Activated CD4-positive, alpha-beta T cell treated with anti-CD3 and anti-CD28 coated beads for 4 hours (primary cell): ENCODE results near the gene NF2.

Source experiments
- DNase-seq, 2 donors: peaks; one replicate each; pipeline ENCODE4 v3.0.0-alpha.2; 2020

The NF2 gene

GRCh38 chr22:29670626-29671025 lies 67.2 kb downstream of the NF2 start:
- no peak for DNase-seq

DNA sequence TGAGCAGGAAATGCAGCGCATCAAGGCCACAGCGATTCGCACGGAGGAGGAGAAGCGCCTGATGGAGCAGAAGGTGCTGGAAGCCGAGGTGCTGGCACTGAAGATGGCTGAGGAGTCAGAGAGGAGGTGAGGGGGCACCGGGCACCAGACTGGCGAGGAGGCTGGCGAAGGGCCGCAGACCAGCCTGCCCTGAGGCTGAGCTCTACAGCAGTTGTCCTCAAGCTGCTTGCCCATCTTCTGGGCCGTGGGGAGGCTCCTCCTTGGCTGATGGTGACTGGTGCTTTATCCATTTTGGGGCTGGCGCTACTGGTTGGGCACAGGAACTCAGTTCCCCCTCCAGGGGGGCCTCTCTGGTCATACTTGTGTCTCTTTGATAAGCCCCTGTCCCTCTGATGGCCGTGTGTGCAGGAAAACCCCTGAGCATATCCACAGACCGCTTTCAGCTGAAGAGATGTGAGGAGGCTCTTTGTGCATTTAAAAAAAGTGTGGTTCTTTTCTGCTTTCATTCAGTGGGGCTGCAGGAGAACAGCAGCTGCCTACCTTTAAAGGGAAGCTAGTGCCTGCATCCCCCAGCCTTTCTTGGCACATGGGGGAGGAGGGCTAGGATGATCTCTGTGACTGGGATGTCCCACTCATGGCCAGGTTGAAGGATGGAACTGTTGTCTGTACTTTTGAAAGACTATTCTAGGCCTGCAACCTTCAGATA lies 70.1 kb downstream of the NF2 start:
- DNase-seq = no peak

DNA sequence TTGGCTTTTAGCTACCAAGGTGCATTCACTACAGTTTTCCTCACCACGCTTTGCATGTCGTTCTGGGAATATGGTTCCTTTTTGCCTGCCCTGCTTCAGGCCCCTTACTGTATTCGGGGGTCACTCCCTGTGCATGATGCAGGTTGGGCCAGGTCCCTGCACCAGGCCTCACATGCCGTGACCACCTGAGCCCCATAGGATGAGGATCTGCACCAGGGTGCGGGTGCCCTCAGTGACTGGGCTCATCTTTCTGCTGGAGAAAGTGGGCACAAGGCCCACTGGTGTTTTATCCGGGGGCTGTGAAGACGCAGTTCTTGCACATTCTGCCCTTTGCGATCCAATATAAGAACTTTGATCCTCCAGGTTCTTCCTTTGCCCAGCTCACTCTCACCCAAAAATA lies 70.7 kb downstream of the NF2 start:
- no peak for DNase-seq

- no peak for DNase-seq
Observed at GRCh38 chr22:29679316-29679715, 75.9 kb downstream of the NF2 start.

- DNase-seq = no peak
Observed at GRCh38 chr22:29683536-29683935, 80.1 kb downstream of the NF2 start.

DNA sequence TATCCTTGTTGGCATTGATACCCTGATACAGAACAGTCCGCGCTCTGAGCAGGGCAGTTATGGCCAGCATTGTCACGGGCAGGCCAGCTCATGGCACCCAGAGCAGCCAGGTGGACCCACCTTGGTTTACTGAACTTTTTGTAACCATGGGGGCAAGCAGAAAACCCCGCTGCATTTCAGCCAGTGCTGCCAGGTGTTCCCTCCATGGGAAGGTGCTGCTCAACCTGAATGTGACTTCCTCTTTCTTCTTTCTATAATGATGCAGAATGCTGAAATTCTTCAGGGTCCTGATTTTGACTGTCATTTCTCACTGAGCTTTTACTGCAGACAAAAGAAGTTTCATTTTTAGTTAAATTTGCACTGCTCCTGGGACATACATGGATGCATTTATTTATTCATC lies 80.8 kb downstream of the NF2 start:
- no peak for DNase-seq

DNA sequence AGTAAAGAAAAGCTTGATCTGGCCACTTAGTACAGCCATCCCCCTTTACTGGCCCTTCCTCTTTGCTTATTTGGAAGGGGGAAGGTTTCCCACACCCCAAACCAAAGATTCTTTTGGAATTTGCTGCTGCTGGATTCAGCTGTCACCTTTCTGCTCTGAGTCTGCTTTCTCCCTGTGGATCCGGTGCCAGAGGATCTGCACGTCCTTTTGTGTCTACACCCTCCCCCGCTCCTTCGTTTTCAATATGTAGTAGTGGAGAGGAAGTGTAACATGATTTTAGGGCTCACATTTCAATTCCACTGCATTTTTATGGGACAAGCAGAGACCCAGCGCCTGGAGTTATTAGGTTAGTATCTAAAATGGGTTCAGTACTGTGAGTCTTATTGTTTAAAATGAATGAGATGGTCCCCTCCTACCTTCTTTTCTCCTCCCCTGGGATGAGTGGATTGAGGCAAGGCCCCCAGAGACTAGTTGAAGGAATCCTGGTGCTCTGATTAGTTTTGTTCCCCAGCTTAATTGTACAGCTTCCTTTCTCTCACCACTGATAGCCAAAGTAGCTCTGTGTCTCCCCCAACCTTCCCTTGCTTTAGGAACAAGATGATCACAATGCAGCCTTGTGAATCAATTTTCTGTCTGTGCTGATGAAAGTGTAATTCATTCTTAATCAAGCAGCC lies 85.9 kb downstream of the NF2 start:
- DNase-seq = no peak

DNA sequence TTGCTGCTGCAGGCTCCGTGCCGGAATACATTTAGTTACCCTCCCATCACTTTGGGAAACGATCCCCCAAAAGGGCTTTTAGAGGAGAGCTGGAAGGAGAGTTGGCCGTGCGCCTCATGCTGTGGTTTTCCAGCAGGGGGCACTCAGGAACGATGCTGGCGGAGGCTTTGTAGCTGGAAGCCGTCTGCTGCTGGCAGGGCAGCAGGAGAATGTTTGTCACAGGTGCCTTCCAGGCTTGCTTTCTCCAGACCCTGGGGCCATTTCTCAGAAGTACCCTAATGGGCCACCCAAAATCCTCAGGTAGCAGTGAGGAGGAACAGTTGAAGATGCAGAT lies 86.4 kb downstream of the NF2 start:
- DNase-seq = peak; percentile 20 to 39

DNA sequence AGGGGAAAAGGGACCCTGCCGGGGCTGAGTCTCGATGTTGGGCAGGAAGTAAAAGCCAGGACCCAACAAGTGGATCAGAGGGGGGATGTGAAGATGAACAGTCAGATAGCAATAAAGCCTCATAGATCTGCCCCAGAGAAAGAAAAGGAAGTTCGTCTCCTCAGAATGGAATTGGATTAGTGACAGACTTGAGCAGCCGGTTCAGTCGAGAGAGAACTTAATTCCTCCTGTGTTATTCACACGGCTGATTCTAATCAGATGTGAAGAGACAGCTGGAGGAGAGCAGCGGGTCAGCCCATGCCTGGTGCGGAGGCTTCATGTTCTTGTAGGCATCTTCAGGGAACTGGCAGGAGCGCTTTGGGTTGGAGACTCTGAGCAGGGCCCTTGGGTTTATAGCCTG lies 87.0 kb downstream of the NF2 start:
- DNase-seq = no peak

GRCh38 chr22:29691636-29692326 lies 88.3 kb downstream of the NF2 start:
- no peak for DNase-seq

GRCh38 chr22:29692327-29692640 lies 88.9 kb downstream of the NF2 start:
- DNase-seq = no peak

DNA sequence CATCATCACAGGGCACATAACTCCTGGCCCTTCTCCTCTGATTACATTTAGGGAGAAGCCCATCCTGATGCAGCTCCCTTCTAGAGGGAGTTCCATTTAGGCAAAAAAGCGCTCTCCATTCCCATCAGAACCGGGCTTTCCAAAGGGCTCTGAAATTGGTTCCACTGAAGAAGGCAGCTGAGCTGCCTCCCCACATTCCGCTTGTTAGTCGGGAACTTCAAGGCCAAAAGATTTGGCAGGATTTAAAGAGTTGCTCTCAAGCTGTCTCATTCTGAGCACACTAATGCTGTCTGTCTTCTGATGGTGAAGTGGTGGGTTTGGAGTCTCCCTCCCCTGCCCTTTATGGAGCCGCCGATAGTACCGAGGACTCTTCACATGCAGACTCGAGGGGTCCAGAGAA lies 89.7 kb downstream of the NF2 start:
- DNase-seq = no peak

- DNase-seq = no peak
Observed at GRCh38 chr22:29693671-29694070, 90.2 kb downstream of the NF2 start.

DNA sequence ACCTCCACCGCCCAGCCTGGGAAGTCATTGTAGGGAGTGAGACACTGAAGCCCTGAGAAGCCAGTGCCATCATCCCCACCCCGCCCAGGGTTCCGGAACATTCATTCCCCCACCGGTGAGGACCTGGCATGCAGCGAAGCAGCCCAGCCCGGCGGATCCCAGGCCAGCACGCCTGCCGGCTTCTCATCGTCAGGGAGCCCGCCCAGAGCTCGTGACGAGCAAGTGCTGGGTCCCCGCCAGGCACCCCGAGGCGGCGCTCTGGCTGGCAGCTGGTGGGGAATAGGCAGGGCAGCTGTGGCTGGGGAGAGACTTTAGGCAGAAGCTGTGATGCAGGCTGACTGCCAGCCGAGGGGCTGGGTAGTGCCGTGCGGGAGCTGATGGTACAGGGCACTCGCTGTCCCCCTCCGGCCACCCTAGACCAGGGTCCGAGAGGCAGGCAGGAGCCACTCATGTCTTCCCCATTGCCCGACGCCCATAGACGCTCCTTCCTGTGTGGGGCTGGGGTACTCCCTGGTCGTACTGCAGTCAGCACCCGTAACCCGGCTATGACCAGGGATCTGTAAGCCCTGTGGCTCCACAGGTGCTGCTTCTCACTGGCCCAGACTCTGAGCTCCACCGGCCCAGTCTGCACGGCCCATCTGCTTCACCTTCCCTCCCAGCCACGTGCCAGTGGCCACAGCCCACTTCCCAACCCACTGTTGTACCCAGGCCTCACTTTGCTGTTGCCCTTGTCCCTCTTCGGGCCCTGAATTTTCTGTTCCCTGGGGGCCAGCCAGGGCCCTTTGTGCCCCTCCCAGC lies 91.9 kb downstream of the NF2 start:
- no peak for DNase-seq

DNA sequence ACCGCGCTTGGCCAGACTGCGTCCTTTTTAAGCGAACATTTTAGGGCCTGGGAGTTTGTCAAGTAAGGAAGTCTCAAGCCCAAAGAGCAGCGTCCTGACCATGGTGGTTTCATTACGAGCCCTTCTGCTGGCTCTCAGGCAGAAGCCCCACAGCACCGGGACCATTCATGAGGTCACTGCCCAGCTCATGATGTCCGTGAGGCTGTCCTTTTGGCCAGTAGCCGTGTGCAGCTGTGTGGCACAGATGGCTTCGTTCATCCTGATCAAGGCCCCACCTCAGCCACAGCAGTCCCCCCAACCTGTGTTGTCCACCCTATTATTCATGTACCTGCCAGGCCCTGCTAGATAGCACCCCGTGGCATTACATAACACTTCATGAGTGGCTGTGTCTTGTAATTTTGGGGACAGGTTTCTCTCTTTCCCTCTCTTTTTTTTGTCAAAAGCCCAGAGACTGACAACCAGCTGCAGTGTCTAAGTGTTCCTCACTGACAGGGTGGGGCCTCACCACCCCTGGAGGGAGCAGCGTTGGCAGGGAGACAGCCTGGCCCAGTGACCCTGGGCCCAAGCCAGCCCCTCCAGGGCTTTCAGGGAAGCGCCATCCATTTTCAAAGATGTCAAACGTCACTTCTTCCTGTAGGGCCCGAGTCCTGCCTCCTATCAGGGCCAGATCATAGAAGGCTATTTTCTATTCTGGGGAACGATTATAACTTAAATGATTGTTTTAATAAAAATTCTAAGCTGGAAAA lies 94.6 kb downstream of the NF2 start:
- no peak for DNase-seq

GRCh38 chr22:29700206-29700899 lies 96.9 kb downstream of the NF2 start:
- no peak for DNase-seq

- no peak for DNase-seq
Observed at GRCh38 chr22:29700900-29701154, 97.4 kb downstream of the NF2 start.

DNA sequence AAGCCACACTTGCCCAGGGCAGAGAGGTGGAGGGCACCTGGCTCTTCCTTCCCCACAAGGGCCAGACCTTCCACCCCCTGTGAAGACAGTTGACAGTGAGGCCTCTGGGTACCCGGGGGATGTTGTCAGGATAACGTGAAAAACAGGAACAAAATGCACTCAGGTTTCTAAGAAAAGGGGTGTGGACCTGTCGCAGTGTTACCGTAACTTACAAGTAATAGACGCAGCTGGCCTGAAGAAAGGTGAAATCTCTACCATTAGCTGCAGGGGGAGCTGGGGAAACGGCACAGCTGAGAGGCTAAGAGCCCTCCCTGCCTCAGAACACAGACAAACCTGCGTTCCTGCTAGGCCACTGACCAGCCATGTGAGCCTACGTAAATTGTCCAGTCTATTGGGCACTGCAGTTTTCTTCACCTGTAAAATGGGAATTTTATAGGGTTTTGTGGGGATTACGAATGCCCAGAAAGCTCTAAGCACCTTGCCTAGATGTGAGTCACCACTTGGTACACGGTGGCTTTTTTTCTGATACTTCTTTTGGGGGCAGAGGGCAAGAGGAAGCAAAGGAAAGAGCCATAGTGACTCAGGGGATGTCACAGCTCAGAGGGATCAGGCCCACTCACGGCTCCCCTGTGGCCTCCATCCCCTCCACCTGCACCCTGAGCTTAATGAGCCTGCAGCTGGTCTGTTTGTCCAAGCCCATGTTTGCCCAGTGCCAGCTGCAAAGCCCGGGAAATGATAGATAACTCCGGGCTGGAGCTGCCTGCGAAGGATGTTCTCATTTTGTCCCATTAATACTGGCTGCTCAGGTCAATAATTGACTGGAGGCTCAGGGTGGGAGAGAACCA lies 97.9 kb downstream of the NF2 start:
- peak; percentile 13 to 18 for DNase-seq

DNA sequence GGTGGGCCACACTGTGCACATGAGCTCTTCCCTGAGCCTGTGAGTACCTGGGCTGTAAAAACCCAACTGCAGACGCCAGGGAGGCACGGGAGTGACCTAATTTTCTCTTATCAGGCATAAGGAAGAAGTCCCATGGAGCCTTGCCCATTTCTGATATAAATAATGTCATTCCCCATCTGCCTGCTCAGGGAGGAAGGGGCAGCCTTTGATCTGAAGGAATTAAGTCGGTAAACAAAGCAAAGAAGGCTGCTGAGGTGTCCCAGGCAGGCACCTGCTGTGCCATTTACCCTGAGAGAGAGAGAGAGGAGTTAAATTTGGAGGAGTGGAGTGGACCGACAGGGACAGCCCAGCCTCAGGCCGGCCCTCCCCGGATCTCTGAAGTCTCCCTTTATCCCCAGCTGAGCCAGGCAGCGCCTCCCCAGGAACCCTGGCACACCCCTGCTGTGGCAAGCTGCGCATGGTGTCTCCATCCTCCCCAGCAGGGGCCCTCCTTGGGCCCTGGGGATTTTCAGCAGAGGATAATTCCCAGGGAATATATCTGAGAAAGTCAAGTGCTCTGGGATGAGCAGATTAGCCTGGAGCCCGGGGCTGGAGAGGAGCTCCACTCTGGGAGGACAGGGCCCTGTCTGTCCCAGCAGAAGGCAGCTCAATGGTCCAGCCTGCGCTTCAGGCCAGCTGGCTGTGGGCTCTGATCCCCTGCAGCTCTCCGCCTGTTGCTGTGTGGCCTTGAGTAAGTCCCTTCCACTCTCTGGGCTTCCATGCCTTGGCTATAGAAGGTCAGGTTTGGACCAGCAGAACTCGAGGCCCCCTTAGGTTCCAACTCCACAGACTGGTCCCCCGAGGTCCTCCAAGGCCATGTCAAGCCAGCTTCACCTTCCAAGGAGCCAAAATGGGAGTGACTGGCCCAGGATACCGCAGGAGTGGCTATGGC lies 98.8 kb downstream of the NF2 start:
- DNase-seq = no peak

DNA sequence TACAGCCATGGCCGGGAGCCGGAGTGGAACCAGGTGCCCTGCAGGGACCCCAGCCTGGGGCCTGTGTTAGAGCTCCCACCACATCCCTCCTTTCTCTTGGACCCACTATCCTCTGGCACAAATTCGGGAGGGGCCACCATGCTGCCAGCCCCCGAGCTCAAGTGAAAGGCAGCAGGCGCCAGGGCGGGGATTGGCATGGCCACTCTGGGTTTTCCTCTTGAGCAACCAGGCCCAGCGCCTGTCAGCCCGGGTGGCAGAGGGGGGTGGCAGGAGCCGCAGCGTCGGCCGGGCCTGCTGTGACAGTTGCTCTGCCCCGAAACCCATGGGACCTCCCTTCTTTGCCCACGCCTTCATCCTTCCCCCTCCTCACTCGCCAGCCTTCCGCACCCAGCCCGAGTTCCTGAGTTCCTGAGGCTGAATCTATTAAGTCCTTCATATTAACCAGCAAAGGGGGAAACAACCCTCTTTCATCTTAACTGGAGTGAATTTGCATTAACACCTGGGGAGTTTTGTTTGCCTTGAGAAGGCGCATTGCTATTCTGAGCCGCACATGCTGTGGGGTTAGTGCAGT lies 99.6 kb downstream of the NF2 start:
- DNase-seq = no peak
